Thyroid gland (tissue), 4 donors: ENCODE measurements around the gene FAM83B. TPM values are rescaled to one million over a fixed set of nuclear protein-coding genes. Genes with fewer than 3 reads are reported as not detected.

Experiments
- DNase-seq, 2 donors: peaks; one replicate each; pipeline ENCODE4 v3.0.0-alpha.2; 2019
- H3K27ac ChIP-seq, 3 donors: fragments of 200-600 bp; sonication (generic); 1 replicate in 2 of 3; 2 replicates in 1 of 3; pipeline ENCODE4 v1.5.1; 2016 to 2019; ENCODE audit warnings: mild to moderate bottlenecking in 1 of 3, moderate library complexity in 1 of 3
- H3K27me3 ChIP-seq: fragments of 200-600 bp; sonication (generic); one replicate; pipeline ENCODE4 v1.5.1; 2019
- H3K36me3 ChIP-seq, 2 donors: fragments of 200-600 bp; sonication (generic); one replicate each; pipeline ENCODE4 v1.5.1; 2016 to 2019
- H3K4me1 ChIP-seq, 2 donors: fragments of 200-600 bp; sonication (generic); one replicate each; pipeline ENCODE4 v1.5.1; 2017 to 2019
- H3K4me3 ChIP-seq, 3 donors: fragments of 200-600 bp; sonication (generic); replicated peaks in 1 of 3; 1 replicate in 2 of 3; 2 replicates in 1 of 3; pipeline ENCODE4 v1.5.1; 2016; ENCODE audit warnings: mild to moderate bottlenecking in 1 of 3
- H3K9me3 ChIP-seq: fragments of 200-600 bp; sonication (generic); one replicate; pipeline ENCODE4 v1.5.1; 2017
- CTCF ChIP-seq, 6 experiments: fragments of 200-600 bp in 3 of 6; fragments of 450-650 bp in 3 of 6; sonication (generic) in 3 of 6; IDR thresholded peaks; one replicate each; pipeline ENCODE4 v1.5.1; 2016 to 2019; ENCODE audit warnings: antibody characterized with exemption in 6 of 6, mild to moderate bottlenecking in 2 of 6, inconsistent platforms in 1 of 6, moderate library complexity in 1 of 6
- POLR2A ChIP-seq, 2 donors: fragments of 450-650 bp; IDR thresholded peaks; one replicate each; pipeline ENCODE4 v1.6.1; 2017; ENCODE audit warnings: antibody characterized with exemption in 2 of 2, mild to moderate bottlenecking in 2 of 2, moderate library complexity in 1 of 2
- WGBS, 2 donors: methylation state at CpG; one replicate each; pipeline ENCODE4 v1.1.5; 2017; 5-methylcytosine and 5-hydroxymethylcytosine counted together
- intact Hi-C: fragments of 100-400 bp; cut with DNase I; formaldehyde crosslinking; loops from one replicate; pipeline ENCODE4 v1.15.1; 2023
- total RNA-seq, 4 donors: library from RNA; depleted of rRNA; stranded (reverse); fragments of >200 nt; gene quantifications; one replicate each; pipeline ENCODE4 v1.2.3, GENCODE V29; 2016

Gene FAM83B
- total RNA-seq, 4 donors from 2014 or later = 20.3 to 29.9 (median 23.5) TPM

- Histone ChIP-seq H3K27me3 (no peaks in the 10 kb centered on the region), H3K9me3 (no peaks in the 10 kb centered on the region), H3K4me1 (no peaks in the 10 kb centered on the region), H3K27ac (no peak overlapping the region), H3K36me3 (no peaks in the 10 kb centered on the region), H3K4me3 (no peak overlapping the region)
- TF ChIP-seq CTCF (IDR thresholded peaks at IDR 0.05) (no peak), POLR2A (IDR thresholded peaks at IDR 0.05) (no peak)
- intact Hi-C loops = no loop called here
- no peak for DNase-seq
Measured at GRCh38 chr6:54932622-54933021, 86.1 kb downstream of the FAM83B start.

- H3K9me3 ChIP-seq = no peaks in the 10 kb centered on the region
- intact Hi-C loops = no loop called here
- H3K4me3 ChIP-seq = no peak overlapping the region
- H3K36me3 ChIP-seq = no peaks in the 10 kb centered on the region
- H3K27ac ChIP-seq = no peak overlapping the region
- no peaks in the 10 kb centered on the region for H3K4me1 ChIP-seq
- no peak for TF ChIP-seq CTCF (IDR thresholded peaks at IDR 0.05)
- no peaks in the 10 kb centered on the region for H3K27me3 ChIP-seq
- 84 to 90% methylated on average over 5 of the region's 5 CpGs for WGBS, 2 donors
- DNase-seq = no peak
Measured at GRCh38 chr6:54935739-54936138, 89.2 kb downstream of the FAM83B start.

GRCh38 chr6:54937371-54937770 lies 90.8 kb downstream of the FAM83B start:
- TF ChIP-seq POLR2A (IDR thresholded peaks at IDR 0.05) (no peak), CTCF (IDR thresholded peaks at IDR 0.05) (no peak)
- Histone ChIP-seq H3K36me3 (no peaks in the 10 kb centered on the region), H3K9me3 (no peaks in the 10 kb centered on the region), H3K27ac (no peak overlapping the region), H3K4me1 (no peaks in the 10 kb centered on the region), H3K27me3 (no peaks in the 10 kb centered on the region), H3K4me3 (no peak overlapping the region)
- DNase-seq = no peak
- intact Hi-C loops = no loop called here
- 91% methylated on average over 3 of the region's 3 CpGs for WGBS, 2 donors

GRCh38 chr6:54957698-54958097 lies 111.1 kb downstream of the FAM83B start:
- Histone ChIP-seq H3K4me3 (no peak overlapping the region), H3K36me3 (no peaks in the 10 kb centered on the region), H3K4me1 (no peaks in the 10 kb centered on the region), H3K27me3 (no peaks in the 10 kb centered on the region), H3K27ac (no peak overlapping the region), H3K9me3 (no peaks in the 10 kb centered on the region)
- intact Hi-C loops = no loop called here
- no peak for DNase-seq
- TF ChIP-seq POLR2A (IDR thresholded peaks at IDR 0.05) (no peak), CTCF (IDR thresholded peaks at IDR 0.05) (no peak)

- no peak for TF ChIP-seq CTCF (IDR thresholded peaks at IDR 0.05)
- TF ChIP-seq POLR2A (IDR thresholded peaks at IDR 0.05) = no peak
- 17 to 32% methylated on average over 3 of the region's 3 CpGs for whole genome bisulfite sequencing, 2 donors
- H3K9me3 ChIP-seq = no peaks in the 10 kb centered on the region
Measured at GRCh38 chr6:54958446-54958845, 111.9 kb downstream of the FAM83B start.

More at GRCh38 chr6:54958446-54958845, 111.9 kb downstream of the FAM83B start:
- Histone ChIP-seq H3K27ac (no peak overlapping the region), H3K36me3 (no peaks in the 10 kb centered on the region), H3K27me3 (no peaks in the 10 kb centered on the region), H3K4me1 (no peaks in the 10 kb centered on the region), H3K4me3 (no peak overlapping the region)
- intact Hi-C loops = no loop called here
- DNase-seq = peak; percentile 27 to 51
